SK-N-SH (cell line): ENCODE measurements around the gene EML2. TPM values are rescaled to one million over a fixed set of nuclear protein-coding genes. Genes with fewer than 3 reads are reported as not detected.

Source experiments
- CTCF ChIA-PET: fragments of 300-600, 350-600 bp; formaldehyde crosslinking; extraction: SDS; loops from one replicate; lab custom pipeline; 2021; lab: Yijun Ruan, JAX
- POLR2A ChIA-PET: fragments of 350-600 bp; sonication (Branson Sonifier 250); formaldehyde crosslinking; extraction: SDS; loops from one replicate; lab custom pipeline; 2020; ENCODE audit warnings: antibody characterized with exemption, inconsistent platforms; lab: Yijun Ruan, JAX
- DNase-seq: peaks from one replicate; pipeline ENCODE4 v3.0.0; 2012
- H2AFZ ChIP-seq: fragments of 200-600 bp; sonication (generic); 2 replicates; pipeline ENCODE4 v1.8.1; 2016; ENCODE audit warnings: antibody characterized with exemption, mild to moderate bottlenecking, low read depth
- H3F3A ChIP-seq: fragments of 200-600 bp; sonication (generic); replicated peaks from 2 replicates; pipeline ENCODE3; 2016; ENCODE audit warnings: antibody characterized with exemption, mild to moderate bottlenecking; ENCODE audit not compliant: insufficient read depth
- H3K27ac ChIP-seq, 2 experiments: fragments of 200-500 bp in 1 of 2; fragments of 200-600 bp in 1 of 2; sonication (Bioruptor generic) in 1 of 2; sonication (generic), shearing (Covaris generic) in 1 of 2; 2 replicates each; pipeline versions ENCODE4 v1.5.1 to v1.6.1; 2014 to 2016; ENCODE audit warnings: low read depth in 2 of 2, inconsistent platforms in 1 of 2, low read length in 1 of 2, mild to moderate bottlenecking in 1 of 2, mixed read lengths in 1 of 2
- H3K27me3 ChIP-seq: fragments of 200-600 bp; sonication (generic), shearing (Covaris generic); 2 replicates; pipeline ENCODE4 v1.6.1; 2016; ENCODE audit warnings: mixed run types; ENCODE audit not compliant: insufficient read depth
- H3K36me3 ChIP-seq, 2 experiments: fragments of 200-500 bp in 1 of 2; fragments of 200-600 bp in 1 of 2; sonication (Bioruptor generic) in 1 of 2; sonication (generic) in 1 of 2; replicated peaks in 1 of 2; 2 replicates each; pipeline versions ENCODE3 to v1.5.1; 2014 to 2016; ENCODE audit warnings: low read length in 1 of 2, mild to moderate bottlenecking in 1 of 2; ENCODE audit not compliant: insufficient read depth in 2 of 2, control insufficient read depth in 1 of 2
- H3K4me1 ChIP-seq, 2 experiments: fragments of 200-500 bp in 1 of 2; fragments of 200-600 bp in 1 of 2; sonication (Bioruptor generic) in 1 of 2; sonication (generic), shearing (Covaris generic) in 1 of 2; 2 replicates each; pipeline versions ENCODE4 v1.5.1 to v1.6.1; 2014 to 2016; ENCODE audit warnings: low read depth in 1 of 2, low read length in 1 of 2, mixed run types in 1 of 2; ENCODE audit not compliant: insufficient read depth in 2 of 2, control insufficient read depth in 1 of 2
- H3K4me2 ChIP-seq: fragments of 200-600 bp; sonication (generic), shearing (Covaris generic); 2 replicates; pipeline ENCODE4 v1.6.1; 2017; ENCODE audit warnings: mixed run types
- H3K4me3 ChIP-seq, 2 experiments: fragments of 200-500 bp in 1 of 2; fragments of 200-600 bp in 1 of 2; sonication (Bioruptor generic) in 1 of 2; sonication (generic), shearing (Covaris generic) in 1 of 2; 2 replicates each; pipeline versions ENCODE4 v1.5.1 to v1.8.1; 2014 to 2016; ENCODE audit warnings: low read depth in 2 of 2, inconsistent platforms in 1 of 2, low read length in 1 of 2, mild to moderate bottlenecking in 1 of 2, mixed read lengths in 1 of 2, moderate library complexity in 1 of 2
- H3K79me2 ChIP-seq: fragments of 200-600 bp; sonication (generic); 2 replicates; pipeline ENCODE4 v1.8.1; 2017; ENCODE audit warnings: mild to moderate bottlenecking; ENCODE audit not compliant: insufficient read depth
- H3K9ac ChIP-seq: fragments of 200-600 bp; sonication (generic); 2 replicates; pipeline ENCODE4 v1.6.1; 2017; ENCODE audit warnings: mixed run types
- H3K9me2 ChIP-seq: fragments of 200-600 bp; sonication (generic); 2 replicates; pipeline ENCODE4 v1.6.1; 2017; ENCODE audit warnings: mixed run types
- H3K9me3 ChIP-seq: fragments of 200-600 bp; sonication (generic); 2 replicates; pipeline ENCODE4 v1.6.1; 2017; ENCODE audit warnings: mixed run types, mild to moderate bottlenecking, moderate library complexity
- H4K20me1 ChIP-seq: fragments of 200-600 bp; sonication (generic); 2 replicates; pipeline ENCODE4 v1.6.1; 2017; ENCODE audit warnings: mild to moderate bottlenecking, mixed run types; ENCODE audit not compliant: insufficient read depth
- CHD2 ChIP-seq: fragments of 150-350 bp; IDR thresholded peaks from 2 replicates; pipeline ENCODE4 v1.6.1; 2018; ENCODE audit warnings: low read length; ENCODE audit not compliant: partially characterized antibody
- ELF1 ChIP-seq: IDR thresholded peaks from 2 replicates; pipeline ENCODE4 v1.4.0; 2012
- EP300 ChIP-seq, 2 experiments: IDR thresholded peaks; 2 replicates each; pipeline versions ENCODE4 v1.4.0 to v1.6.1; 2012; ENCODE audit warnings: borderline replicate concordance in 1 of 2, low read depth in 1 of 2, low read length in 1 of 2
- FOXJ3 ChIP-seq: sonication (generic); formaldehyde crosslinking; IDR thresholded peaks from 2 replicates; pipeline ENCODE4 v1.5.1; 2020; ENCODE audit warnings: mild to moderate bottlenecking, missing genetic modification reagents
- FOXM1 ChIP-seq: IDR thresholded peaks from 2 replicates; pipeline ENCODE4 v1.4.0; 2012; ENCODE audit warnings: low read depth, mild to moderate bottlenecking
- JUND ChIP-seq: IDR thresholded peaks from 2 replicates; pipeline ENCODE4 v1.4.0; 2012
- MEF2A ChIP-seq: IDR thresholded peaks from 2 replicates; pipeline ENCODE4 v1.4.0; 2012; ENCODE audit warnings: low read depth, borderline replicate concordance
- RAD21 ChIP-seq: IDR thresholded peaks from 2 replicates; pipeline ENCODE4 v1.6.1; 2012; ENCODE audit warnings: mild to moderate bottlenecking, low read length
- RCOR1 ChIP-seq: fragments of 150-350 bp; IDR thresholded peaks from 2 replicates; pipeline ENCODE4 v1.6.1; 2017; ENCODE audit warnings: antibody characterized with exemption, low read length
- RXRA ChIP-seq: IDR thresholded peaks from 2 replicates; pipeline ENCODE4 v1.4.0; 2012; ENCODE audit warnings: low read depth, mild to moderate bottlenecking, borderline replicate concordance
- WGBS: methylation state at CpG from one replicate; pipeline ENCODE4 v1.1.6; 2017; ENCODE audit warnings: low lambda C conversion rate; 5-methylcytosine and 5-hydroxymethylcytosine counted together
- polyA plus RNA-seq, 3 experiments: library from polyadenylated mRNA; depleted of rRNA; stranded (reverse); fragments of >200 nt; gene quantifications; 2 replicates each; pipeline ENCODE4 v1.2.3, GENCODE V29; 2012
- TF ChIP-seq, protein P1 (sequence below): fragments of 150-350 bp; IDR thresholded peaks from 2 replicates; pipeline ENCODE4 v1.6.1; 2016; ENCODE audit warnings: mild to moderate bottlenecking, low read depth, low read length
- TF ChIP-seq, protein P2 (sequence below): fragments of 150-350 bp; IDR thresholded peaks from 2 replicates; pipeline ENCODE4 v1.6.1; 2017; ENCODE audit warnings: antibody characterized with exemption, low read length, low read depth, borderline replicate concordance
- TF ChIP-seq, protein P3 (sequence below): IDR thresholded peaks from 2 replicates; pipeline ENCODE4 v1.4.0; 2012; ENCODE audit warnings: low read depth, borderline replicate concordance
- TF ChIP-seq, protein P4 (sequence below): IDR thresholded peaks from 2 replicates; pipeline ENCODE4 v1.6.1; 2012; ENCODE audit warnings: mild to moderate bottlenecking, low read depth, low read length, moderate library complexity

The EML2 gene
- polyA plus RNA-seq, 1 of the 3 experiments (the other 2 are of a cell fraction): 12.4 TPM

DNA sequence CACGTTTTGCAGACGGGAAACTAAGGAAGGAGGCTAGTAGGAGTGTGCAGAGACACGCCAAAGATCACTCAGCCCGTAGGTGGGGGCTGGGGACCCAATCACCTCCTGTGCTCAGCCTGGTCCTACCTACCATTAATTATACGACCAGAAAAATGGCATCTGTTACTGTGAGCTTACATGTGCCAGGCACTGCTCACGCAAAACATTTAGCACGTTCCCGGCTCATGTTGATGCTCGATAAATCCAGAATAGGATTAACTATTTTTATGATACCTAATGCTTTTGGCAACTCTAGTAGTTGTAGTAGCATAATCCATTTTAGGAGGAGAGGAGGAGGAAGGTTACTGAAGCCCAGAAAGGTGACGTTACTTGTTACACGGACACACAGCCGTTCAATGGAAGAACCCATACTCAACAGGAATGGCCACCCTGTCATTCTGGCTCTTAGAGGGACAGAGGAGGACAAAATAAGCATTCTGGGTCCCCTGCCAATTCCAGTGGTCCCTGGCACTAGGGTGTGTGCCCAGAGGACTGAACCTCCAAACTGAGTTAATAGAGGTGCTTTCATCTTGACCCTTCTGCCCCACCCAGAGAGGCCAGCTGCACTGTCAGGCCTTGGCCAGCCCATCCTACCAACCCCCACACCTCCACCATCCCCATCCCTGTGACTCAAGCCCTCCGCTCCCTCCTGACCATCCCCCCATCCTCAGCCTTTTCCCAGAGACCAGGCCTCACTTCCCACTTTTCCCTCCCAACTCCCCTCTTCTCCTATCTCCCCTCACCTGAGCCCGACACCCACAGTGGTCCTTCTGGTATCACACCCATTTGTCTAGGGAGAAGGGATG lies 5.0 kb upstream of the EML2 start:
- POLR2A ChIA-PET: interaction anchor here (0.8 to 1.8 kb wide), 3 partner anchors 26 to 48 kb away, joined by 3 to 8 read pairs (median 3); partner anchors contain the start of genes QPCTL and SNRPD2
- peak; percentile 34 for DNase-seq
- Histone ChIP-seq H3K9me3 (no peaks in the 10 kb centered on the region), H3K27me3 (no peaks in the 10 kb centered on the region), H2AFZ (0 out of 2 replicates have a peak overlapping the region, but pooled peaks have one; percentile 17), H3K79me2 (no peaks in the 10 kb centered on the region), H3F3A (peaks cover 12% of the 10 kb centered on the region), H3K36me3 (no peaks in the 10 kb centered on the region), H4K20me1 (no peaks in the 10 kb centered on the region), H3K4me1 (peaks cover 6 to 17% of the 10 kb centered on the region in 2 experiments; a peak in 1 of 4 replicates), H3K27ac (peak overlapping the region in 1 of 2 experiments; percentile 85; a peak in 2 of 4 replicates), H3K4me3 (peak overlapping the region; percentile 61 to 81), H3K4me2 (peak overlapping the region; percentile 86), H3K9me2 (no peaks in the 10 kb centered on the region), H3K9ac (no peak overlapping the region)
- CTCF ChIA-PET: interaction anchor here (0.6 to 5.4 kb wide), 33 partner anchors 12 to 205 kb away, joined by 3 to 53 read pairs (median 5); partner anchors contain the start of genes GIPR, GPR4, OPA3 and QPCTL
- TF ChIP-seq FOXJ3 (CRISPR knock-in tag): no peak
- WGBS: 68% methylated on average over 14 of the region's 14 CpGs

DNA sequence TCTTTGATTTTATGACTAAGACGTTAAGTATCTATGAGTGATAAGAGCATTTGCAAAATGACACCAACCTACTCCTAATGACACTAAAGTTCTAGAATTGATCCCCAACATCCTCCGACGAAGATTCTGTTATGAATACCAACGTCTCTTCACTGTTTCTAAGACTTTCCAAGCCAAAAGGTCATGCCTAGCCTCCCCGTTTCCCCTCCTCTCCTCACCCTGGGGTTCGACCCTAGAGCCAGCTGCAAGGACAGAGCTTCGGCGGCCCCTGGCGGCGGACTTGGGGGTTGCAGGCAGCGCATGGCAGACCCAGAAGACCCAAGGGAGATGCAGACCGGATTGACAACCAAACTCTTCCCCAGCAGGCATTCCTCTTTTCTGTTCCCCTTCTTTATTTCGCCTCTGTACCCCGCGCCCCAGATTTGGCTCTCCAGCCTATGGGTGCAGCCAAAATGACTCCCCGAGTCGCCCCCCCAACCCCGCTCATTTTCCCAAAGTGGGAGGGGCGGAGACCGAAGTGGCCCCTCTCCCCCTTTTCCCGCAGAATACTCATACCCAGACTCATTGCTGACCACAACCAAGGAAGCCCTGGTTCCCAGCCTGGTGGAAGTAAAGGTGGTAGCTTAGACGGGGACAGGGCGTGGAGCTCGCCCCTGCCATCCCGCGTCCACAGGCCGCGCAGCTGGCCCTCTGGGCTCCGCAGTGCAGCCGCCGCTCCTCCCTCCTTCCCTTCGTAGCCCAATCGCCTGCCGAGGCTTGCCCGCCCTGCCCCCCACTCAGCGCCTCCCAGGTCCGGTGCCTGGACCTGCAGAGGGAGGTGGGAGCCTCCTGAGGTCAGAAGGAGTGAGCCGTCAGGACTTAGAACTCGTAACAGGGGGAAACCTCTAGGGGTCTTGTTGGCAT lies 4.1 kb upstream of the EML2 start:
- POLR2A ChIA-PET: interaction anchor here (0.6 to 1.8 kb wide), 4 partner anchors 17 to 49 kb away, joined by 3 to 8 read pairs (median 3); partner anchors contain the start of genes QPCTL and SNRPD2
- no peaks in the 10 kb centered on the region for H3K36me3 ChIP-seq
- no peaks in the 10 kb centered on the region for H3K9me2 ChIP-seq
- peaks cover 6 to 17% of the 10 kb centered on the region in 2 experiments; a peak in 1 of 4 replicates for H3K4me1 ChIP-seq
- peaks cover 12% of the 10 kb centered on the region for H3F3A ChIP-seq
- peak overlapping the region; percentile 59 to 65 for H3K4me3 ChIP-seq
- peak overlapping the region; percentile 85 for H3K4me2 ChIP-seq
- CTCF ChIA-PET: interaction anchor here (0.6 to 5.4 kb wide), 41 partner anchors 10 to 204 kb away, joined by 3 to 53 read pairs (median 4); partner anchors contain the start of genes GIPR, GPR4, OPA3 and QPCTL
- H2AFZ ChIP-seq: peak overlapping the region; percentile 35; the same call in 1 of the 2 replicates
- peak overlapping the region in 1 of 2 experiments; percentile 85; a peak in 2 of 4 replicates for H3K27ac ChIP-seq
- no peaks in the 10 kb centered on the region for H3K27me3 ChIP-seq
- H4K20me1 ChIP-seq: no peaks in the 10 kb centered on the region
- peak; percentile 94 for DNase-seq
- WGBS: 12% methylated on average over 35 of the region's 39 CpGs
- peak overlapping the region; percentile 25; the same call in 1 of the 2 replicates for H3K9ac ChIP-seq
- H3K79me2 ChIP-seq: no peaks in the 10 kb centered on the region
- no peaks in the 10 kb centered on the region for H3K9me3 ChIP-seq
- TF ChIP-seq CHD2: peak; percentile 87
- TF ChIP-seq ELF1: no peak
- no peak for TF ChIP-seq RXRA
- no peak for TF ChIP-seq FOXM1
- no peak for TF ChIP-seq JUND
- TF ChIP-seq, protein P1, sequence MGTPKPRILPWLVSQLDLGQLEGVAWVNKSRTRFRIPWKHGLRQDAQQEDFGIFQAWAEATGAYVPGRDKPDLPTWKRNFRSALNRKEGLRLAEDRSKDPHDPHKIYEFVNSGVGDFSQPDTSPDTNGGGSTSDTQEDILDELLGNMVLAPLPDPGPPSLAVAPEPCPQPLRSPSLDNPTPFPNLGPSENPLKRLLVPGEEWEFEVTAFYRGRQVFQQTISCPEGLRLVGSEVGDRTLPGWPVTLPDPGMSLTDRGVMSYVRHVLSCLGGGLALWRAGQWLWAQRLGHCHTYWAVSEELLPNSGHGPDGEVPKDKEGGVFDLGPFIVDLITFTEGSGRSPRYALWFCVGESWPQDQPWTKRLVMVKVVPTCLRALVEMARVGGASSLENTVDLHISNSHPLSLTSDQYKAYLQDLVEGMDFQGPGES: no peak
- TF ChIP-seq, protein P2, sequence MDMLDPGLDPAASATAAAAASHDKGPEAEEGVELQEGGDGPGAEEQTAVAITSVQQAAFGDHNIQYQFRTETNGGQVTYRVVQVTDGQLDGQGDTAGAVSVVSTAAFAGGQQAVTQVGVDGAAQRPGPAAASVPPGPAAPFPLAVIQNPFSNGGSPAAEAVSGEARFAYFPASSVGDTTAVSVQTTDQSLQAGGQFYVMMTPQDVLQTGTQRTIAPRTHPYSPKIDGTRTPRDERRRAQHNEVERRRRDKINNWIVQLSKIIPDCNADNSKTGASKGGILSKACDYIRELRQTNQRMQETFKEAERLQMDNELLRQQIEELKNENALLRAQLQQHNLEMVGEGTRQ: no peak
- TF ChIP-seq RCOR1: 0 out of 2 replicates have a peak, but pooled peaks have one; percentile 15
- TF ChIP-seq MEF2A: no peak
- peak; percentile 97 for TF ChIP-seq RAD21
- TF ChIP-seq EP300 (IDR thresholded peaks at IDR 0.05; ENCODE audit: borderline replicate concordance in 1 of 2, low read depth in 1 of 2, low read length in 1 of 2): no peak
- TF ChIP-seq, protein P3, sequence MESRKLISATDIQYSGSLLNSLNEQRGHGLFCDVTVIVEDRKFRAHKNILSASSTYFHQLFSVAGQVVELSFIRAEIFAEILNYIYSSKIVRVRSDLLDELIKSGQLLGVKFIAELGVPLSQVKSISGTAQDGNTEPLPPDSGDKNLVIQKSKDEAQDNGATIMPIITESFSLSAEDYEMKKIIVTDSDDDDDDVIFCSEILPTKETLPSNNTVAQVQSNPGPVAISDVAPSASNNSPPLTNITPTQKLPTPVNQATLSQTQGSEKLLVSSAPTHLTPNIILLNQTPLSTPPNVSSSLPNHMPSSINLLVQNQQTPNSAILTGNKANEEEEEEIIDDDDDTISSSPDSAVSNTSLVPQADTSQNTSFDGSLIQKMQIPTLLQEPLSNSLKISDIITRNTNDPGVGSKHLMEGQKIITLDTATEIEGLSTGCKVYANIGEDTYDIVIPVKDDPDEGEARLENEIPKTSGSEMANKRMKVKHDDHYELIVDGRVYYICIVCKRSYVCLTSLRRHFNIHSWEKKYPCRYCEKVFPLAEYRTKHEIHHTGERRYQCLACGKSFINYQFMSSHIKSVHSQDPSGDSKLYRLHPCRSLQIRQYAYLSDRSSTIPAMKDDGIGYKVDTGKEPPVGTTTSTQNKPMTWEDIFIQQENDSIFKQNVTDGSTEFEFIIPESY: no peak
- TF ChIP-seq, protein P4, sequence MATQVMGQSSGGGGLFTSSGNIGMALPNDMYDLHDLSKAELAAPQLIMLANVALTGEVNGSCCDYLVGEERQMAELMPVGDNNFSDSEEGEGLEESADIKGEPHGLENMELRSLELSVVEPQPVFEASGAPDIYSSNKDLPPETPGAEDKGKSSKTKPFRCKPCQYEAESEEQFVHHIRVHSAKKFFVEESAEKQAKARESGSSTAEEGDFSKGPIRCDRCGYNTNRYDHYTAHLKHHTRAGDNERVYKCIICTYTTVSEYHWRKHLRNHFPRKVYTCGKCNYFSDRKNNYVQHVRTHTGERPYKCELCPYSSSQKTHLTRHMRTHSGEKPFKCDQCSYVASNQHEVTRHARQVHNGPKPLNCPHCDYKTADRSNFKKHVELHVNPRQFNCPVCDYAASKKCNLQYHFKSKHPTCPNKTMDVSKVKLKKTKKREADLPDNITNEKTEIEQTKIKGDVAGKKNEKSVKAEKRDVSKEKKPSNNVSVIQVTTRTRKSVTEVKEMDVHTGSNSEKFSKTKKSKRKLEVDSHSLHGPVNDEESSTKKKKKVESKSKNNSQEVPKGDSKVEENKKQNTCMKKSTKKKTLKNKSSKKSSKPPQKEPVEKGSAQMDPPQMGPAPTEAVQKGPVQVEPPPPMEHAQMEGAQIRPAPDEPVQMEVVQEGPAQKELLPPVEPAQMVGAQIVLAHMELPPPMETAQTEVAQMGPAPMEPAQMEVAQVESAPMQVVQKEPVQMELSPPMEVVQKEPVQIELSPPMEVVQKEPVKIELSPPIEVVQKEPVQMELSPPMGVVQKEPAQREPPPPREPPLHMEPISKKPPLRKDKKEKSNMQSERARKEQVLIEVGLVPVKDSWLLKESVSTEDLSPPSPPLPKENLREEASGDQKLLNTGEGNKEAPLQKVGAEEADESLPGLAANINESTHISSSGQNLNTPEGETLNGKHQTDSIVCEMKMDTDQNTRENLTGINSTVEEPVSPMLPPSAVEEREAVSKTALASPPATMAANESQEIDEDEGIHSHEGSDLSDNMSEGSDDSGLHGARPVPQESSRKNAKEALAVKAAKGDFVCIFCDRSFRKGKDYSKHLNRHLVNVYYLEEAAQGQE: 0 out of 2 replicates have a peak, but pooled peaks have one; percentile 51
